Raji (cell line): ENCODE measurements around the gene CD164.

Experiments used
- POLR2A ChIP-seq: IDR thresholded peaks from 2 replicates; pipeline ENCODE4 v1.6.1; 2011; ENCODE audit warnings: low read depth, low read length, control low read depth; ENCODE audit not compliant: insufficient read depth

The CD164 gene

DNA sequence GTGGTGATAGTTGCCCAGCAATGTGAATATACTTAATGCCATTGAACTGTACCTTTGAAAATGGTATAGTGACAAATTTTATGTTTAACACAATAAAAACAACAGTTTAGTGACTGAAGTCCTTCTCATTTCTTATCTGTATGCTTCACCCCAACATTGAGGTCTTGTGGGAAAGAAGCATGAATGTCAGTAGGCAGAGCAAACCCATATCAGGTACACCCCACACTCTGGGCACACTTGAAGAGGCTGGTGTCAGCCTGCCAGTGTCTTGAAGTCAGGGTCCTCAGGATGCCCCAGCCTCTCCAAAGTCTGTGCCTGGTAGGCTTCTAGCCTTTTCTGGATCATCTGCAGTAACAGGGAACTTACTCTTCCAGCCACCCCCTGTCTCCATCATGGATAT, 51.2 kb downstream of the CD164 start:
- TF ChIP-seq POLR2A = no peak

DNA sequence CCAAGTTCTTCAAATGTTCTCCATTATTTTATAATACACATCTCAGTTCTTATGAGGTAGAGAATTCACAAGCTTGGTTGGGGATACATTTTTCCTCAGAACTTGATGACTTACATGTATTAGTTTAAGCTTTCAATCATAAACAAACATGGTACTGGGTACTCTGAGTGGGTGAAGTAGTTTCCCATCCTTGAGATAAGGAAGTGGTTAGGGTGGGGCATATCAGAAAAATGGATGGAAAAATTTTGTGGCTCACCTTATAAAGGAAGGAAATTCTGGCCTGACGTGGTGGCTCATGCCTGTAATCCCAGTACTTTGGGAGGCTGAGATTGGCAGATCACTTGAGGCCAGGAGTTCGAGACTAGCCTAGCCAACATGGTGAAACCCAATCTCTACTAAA, 52.0 kb downstream of the CD164 start:
- no peak for TF ChIP-seq POLR2A

DNA sequence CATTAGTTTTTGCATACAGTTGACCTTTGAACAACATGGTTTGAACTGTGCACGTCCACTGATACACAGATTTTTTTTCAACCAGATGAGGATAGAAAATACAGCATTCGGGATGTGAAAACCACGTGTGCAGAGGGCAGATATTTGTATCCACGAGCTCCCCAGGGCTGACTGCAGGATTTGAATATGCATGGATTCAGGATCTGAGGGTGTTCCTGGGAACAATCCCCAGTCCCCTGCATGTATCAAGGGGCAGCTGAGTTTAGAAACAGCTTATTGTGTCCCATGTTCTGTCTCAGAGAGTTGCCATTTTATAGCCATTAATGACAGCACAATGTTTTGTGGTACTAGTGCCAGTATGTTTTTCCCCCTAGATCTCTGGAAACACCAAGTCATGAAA, 53.6 kb downstream of the CD164 start:
- no peak for TF ChIP-seq POLR2A

DNA sequence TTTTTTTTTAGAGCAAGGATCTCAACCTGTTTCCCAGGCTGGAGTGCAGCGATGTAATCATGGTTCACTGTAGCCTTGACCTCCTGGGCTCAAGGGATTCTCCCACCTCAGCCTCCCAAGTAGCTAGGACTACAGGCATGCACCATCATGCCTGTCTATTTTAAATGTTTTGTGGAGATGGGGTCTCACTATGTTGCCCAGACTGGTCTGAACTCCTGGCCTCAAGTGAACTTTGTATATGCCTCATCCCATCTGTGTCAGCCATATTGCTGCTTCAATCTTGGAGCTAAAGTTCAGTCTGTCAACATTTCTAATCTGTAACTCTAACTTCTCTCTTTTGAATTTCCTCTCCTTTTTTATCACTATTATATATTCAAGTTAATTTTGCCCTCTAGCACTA, 54.3 kb downstream of the CD164 start:
- TF ChIP-seq POLR2A = no peak

DNA sequence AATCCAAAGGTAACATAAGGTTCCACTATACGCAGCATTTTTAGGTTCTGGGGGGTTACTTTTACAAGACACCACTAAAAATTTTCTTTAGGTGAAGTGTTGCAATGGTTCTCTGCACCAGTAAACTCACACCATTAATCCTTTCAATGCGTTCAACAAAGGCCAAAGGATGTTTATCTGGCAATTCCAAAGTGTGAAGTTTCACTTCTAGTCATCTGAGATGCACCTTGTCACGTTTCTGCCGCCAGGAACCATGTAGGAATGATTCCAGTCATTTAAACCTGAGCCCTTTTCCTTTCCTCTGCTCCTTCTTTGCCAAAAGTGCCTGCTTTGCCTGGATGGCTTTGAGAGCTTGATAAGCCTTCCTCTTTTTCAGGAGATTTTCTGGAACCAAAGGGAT, 54.8 kb downstream of the CD164 start:
- no peak for TF ChIP-seq POLR2A

DNA sequence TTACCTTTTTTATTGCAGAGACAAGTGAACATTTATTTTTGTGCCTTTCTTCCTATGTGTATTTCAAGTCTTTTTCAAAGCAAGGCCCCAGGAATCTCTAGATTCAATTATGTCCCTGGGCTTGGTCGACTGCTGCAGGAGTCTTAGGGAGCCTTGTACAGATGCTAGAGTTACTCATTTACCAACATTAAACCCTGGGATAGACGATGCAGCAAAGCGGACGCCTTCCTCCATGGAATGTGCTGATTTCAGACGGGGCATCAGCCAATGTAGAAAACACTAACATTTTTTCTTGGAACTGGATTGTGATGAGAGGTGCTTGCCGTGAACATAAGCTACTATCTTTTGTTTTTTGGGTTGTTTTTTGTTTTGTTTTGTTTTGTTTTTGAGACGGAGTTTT, 55.9 kb downstream of the CD164 start:
- no peak for TF ChIP-seq POLR2A

DNA sequence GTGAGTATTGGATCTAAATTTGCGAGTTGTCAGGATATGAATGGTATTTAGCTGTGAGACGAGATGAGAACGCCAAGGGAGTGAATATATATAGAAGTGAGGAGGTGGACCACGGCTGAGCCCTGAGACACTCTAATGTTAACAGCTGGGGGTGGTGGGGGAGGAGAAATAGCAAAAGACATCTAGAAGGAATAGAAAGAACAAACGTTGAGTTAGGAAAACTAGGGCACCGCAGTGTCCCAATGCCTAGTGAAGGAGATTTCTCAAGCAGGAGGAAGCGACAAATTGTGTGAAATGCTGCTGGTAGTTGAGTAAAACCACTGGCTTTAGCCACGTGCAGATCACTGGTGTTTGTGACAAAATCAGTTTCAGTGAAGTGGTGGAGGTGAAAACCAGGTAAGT, 56.9 kb downstream of the CD164 start:
- no peak for TF ChIP-seq POLR2A

DNA sequence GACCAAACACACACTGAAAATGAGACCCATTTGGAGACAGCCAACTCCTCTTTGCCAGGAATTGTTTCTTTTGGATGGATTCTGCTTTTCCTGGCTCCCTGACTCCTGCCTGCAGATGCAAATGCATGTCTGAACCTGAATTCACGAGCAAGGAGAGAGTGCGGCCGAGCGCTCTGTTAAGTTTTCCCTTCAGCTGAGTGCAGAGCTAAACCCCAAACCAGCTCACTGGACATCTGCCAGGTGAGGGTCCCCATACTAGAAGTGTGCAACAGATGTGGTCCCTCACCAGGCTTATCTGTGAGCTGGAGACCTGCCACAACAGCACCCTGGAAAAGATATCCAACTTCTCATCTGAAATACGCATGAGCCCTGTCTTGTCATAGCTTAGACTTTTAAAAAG, 59.0 kb downstream of the CD164 start:
- TF ChIP-seq POLR2A = no peak

DNA sequence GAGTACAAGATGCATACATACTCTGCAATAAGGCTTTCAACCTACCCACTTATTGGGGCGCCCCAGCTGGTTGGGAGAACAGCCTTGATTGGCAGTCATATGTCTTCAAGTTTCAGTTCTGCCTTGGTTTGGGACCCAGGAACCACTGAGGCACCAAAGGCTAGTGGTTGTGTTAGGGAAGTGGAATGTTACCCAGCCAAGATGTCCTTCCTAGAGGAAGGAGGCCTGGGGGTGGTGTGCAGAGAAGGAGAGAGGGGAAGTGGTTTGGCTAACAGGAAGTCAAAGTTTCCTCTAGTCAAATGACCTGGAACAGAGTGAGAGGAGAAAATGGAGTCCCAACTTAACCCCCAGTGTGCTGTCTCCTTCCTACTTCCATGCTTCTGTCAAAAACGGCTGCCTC, 59.4 kb downstream of the CD164 start:
- no peak for TF ChIP-seq POLR2A

DNA sequence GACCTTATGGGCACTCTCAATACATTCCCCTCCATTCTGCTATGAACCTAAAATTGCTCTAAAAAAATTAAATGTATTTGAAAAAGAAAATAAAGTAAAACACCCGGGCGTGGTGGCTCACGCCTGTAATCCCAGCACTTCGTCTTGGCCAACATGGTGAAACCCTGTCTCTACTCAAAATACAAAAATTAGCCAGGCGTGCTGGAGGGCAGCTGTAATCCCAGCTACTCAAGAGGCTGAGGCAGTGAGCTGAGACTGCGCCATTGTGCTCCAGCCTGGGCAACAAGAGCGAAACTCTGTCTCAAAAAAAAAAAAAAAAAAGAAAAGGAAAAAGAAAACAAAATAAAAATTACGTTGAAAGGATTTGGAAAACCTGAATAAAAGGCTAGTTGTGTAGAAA, 60.5 kb downstream of the CD164 start:
- no peak for TF ChIP-seq POLR2A

DNA sequence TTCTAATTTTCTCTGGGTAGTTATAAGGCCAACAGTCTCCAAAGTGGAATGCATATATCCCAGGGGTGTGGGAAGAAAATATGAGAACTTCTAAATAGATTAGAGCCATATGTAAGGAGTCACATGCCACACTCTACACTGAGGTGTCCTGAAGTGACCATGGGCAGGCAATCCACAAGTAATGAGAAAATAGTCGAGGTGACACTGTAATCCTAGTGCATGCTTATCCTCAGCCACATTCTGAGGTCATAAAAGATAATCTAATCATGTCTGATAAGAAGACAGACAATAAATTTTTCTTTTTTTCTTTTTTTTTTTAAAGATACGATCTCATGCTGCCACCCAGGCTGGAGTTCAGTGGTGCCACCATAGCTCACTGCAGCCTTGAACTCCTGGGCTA, 62.2 kb downstream of the CD164 start:
- no peak for TF ChIP-seq POLR2A

DNA sequence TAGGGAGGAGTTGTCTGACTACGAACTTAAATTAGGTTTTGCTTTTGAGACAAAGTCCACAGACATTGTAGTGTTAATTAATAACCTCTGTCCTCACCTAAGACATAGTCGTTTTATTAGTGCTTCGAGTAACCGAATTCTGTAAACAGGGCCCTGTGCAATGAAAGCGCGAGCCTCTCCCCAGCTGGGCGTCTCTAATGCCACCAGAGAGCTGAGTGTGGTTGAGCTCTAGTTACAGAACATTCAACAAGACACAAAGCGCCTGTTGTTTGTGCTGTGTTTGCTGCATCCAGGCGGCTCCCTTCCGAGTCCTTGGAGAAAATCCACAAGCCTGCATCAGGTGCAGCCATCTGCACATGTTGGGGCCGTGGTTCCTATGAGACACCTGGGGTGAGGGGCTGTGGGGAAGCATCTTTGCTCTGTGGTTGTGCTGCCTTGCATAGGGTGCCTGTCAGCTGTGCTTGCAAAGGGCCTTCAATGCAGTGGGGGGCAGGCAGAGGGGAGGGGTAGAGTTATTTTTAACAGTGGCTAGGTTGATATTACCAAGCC, 63.9 kb downstream of the CD164 start:
- TF ChIP-seq POLR2A = no peak

DNA sequence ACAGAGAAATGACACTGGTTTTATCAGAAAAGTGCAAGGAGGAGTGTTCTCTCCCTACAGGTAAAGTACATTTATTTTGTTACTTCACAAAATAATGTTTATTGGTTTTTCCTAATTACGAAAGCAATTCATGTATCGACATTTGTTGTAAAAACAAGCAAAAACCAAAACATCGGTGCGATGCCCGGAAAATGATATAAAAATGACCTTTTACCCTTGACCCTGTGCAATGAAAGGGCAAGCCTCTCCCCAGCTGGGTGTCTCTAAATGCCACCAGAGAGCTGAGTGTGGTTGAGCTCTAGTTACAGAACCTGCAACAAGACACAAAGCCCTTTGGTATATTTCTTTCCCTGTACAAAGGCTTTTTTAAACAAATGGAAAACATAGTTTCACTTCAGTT, 65.4 kb downstream of the CD164 start:
- TF ChIP-seq POLR2A = no peak
